HG03097 (cell line): ENCODE measurements around the gene SIGLEC5.
"Not testable (repeated sequence)": the region's sequence is repeated elsewhere in the genome, so short reads cannot be mapped to it uniquely, and the experiment has no call there.

Experiments used
- ATAC-seq: cut with Tn5 transposase; IDR thresholded peaks from one replicate; pipeline ENCODE4 v1.9.1; 2021; ENCODE audit not compliant: unreplicated experiment, low FRiP score

The SIGLEC5 gene, protein sequence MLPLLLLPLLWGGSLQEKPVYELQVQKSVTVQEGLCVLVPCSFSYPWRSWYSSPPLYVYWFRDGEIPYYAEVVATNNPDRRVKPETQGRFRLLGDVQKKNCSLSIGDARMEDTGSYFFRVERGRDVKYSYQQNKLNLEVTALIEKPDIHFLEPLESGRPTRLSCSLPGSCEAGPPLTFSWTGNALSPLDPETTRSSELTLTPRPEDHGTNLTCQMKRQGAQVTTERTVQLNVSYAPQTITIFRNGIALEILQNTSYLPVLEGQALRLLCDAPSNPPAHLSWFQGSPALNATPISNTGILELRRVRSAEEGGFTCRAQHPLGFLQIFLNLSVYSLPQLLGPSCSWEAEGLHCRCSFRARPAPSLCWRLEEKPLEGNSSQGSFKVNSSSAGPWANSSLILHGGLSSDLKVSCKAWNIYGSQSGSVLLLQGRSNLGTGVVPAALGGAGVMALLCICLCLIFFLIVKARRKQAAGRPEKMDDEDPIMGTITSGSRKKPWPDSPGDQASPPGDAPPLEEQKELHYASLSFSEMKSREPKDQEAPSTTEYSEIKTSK

DNA sequence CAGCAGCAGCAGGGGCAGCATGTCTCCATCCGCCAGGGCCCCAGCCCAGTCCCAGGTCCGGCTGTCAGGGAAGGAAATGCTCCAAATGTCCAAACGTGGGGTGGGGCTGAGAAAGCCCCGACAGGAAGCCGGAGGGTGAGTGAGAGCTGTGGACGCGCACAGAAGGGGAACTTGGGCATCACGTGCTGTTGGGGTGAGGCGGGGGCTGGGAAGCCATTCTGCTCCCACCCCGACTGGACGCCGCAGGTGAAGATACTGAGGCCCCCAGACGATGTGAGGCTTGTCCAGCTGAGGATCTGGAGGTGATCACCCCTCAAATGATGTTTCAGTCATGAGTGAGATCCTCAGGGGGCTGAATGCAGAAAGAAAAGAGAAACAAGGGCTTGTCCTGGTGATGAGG is at the start of gene SIGLEC5:
SIGLEC5 (minus strand) TSS at position 87 of the 400 bp plus-strand sequence; CDS start at position 21, 66 bp downstream.
- not testable (repeated sequence) for ATAC-seq

DNA sequence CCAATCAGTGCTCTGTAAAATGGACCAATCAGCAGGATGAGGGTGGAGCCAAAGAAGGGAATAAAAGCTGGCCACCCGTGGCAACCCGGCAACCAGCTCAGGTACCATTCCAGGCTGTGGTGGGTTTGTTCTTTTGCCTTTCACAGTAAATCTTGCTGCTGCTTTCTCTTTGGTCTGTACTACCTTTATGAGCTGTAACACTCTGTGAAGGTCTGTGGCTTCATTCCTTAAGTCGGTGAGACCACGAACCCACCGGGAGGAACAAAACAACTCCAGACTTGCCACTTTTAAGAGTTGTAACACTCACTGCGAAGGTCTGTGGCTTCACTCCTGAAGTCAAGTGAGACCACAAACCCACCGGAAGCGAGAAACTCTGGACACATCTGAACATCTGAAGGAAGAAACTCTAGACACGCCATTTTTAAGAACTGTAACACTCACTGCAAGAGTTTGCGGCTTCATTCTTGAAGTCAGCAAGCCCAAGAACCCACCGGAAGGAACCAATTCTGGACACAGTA is 46.4 kb upstream of the SIGLEC5 start:
- no peak for ATAC-seq

DNA sequence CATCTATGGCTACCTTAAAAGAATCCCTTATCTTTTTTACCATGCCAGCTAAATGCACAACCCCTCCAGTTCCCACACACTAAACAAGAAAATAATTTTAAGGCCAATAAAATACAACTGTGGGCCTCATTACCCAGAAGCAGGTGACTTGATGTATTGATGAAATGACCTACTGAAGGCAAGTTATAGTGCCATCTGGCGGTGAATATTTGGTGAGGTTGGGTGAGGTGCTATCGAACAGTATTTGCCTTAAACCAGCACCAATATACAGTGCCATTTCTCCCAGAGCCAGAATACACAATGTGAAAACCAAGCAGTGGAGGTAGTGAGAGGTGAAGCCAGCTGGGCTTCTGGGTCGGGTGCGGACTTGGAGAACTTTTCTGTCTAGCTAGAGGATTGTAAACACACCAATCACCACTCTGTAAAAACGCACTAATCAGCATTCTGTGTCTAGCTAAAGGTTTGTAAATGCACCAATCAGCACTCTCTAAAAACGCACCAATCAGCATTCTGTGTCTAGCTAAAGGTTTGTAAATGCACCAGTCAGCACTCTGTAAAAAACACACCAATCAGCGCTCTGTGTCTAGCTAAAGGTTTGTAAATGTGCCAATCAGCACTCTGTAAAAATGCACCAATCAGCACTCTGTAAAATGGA is 45.8 kb upstream of the SIGLEC5 start:
- ATAC-seq, result not testable (repeated sequence)

DNA sequence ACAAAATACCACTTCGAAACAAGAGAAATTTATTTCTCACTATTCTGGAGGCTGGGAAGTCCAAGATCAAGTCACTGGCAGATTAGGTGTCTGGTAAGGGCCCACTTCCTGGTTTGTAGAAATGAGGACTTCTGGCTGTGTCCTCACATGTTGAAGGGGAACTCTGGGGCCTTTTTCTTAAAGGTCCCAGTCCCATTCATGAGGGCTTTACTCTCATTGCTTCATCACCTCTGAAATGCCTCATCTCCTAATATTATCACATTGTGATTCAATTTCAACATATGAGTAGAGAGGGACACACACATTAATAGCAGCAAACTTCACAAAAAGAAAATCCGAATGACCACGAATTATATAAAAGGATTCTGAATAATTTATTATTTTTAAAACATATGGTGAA is 38.0 kb upstream of the SIGLEC5 start:
- ATAC-seq, result no peak

DNA sequence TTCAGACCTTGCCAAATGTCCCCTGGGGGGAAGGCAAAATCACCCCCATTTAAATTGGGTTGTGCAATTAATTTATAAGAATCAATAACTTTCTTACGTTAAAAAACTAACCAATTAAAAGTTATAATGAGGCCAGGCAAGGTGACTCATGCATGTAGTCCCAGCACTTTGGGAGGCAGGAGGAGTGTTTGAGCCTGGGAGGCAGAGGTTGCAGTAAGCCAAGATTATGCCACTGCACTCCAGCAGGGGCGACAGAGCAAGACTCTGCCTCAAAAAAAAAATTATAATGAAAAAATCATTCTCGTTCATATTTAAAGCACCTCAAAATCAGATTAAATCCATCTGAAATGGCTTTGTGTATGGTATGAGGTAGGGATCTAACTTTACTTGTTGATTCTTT is 34.8 kb upstream of the SIGLEC5 start:
- ATAC-seq, result no peak

DNA sequence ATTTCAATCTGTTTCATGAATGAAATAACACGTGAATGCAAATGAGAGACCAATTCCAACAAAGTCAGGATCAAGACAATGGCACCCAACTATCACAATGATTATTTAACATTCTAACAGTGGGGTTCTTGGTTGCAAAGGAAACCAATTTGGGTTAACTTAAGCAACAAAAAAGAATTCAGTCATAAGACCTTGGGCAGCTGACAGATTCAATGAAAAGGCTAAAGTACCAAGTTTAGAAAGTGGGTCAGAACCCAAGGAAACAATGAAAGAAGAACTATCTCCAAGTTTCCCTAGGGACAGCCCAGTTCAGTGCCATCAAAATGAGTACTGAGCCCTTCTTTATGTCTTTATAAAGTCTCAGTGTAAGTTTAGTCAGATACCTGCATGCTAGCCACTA is 33.9 kb upstream of the SIGLEC5 start:
- ATAC-seq, result no peak

DNA sequence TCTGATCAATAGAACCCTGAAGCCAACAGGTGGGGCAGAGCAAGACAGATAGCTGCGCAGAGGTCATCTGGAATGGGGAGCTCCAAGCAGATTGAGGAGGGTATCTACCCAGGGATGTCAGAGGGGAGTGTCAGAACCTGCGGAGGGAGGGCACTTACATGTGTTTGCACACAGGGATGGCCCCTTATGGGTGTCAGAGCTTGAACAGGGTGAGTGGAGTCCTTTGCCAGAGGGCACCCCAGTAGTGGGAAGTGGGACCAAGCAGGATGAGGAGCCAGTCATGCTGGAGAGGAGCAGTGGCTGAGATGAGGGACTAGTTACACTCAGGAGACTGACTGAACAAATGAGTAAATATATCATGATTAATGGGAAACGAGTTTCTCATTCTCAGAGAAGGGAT is 33.4 kb upstream of the SIGLEC5 start:
- no peak for ATAC-seq

DNA sequence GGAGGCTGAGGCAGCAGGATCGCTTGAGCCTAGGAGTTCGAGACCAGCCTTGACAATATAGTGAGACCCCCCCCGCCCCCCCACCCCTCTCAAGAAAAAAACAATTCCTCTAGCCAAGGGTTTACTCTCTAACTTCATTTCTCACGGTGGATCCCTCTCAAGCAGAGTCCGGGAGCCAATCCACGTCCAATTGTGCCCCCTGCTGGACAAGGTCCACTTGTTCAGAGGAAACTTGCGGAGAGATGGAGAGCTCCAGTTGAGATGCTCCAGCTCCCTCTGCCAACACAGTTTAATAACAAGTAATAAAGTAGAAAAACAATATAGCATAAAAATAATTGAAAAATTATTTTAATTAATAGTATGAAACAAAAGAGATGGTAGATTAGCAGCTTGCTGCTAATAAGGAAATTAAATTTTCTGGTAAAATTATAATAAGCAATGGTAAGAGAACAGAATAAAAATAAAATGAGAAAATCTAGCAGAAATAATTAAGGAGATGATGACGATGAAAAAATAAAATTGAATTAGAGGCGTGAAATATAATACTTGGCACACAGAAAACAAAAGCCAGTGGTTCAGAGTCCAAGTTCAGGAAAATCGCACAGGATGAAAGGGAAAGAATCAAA is 30.9 kb upstream of the SIGLEC5 start:
- ATAC-seq, result no peak

DNA sequence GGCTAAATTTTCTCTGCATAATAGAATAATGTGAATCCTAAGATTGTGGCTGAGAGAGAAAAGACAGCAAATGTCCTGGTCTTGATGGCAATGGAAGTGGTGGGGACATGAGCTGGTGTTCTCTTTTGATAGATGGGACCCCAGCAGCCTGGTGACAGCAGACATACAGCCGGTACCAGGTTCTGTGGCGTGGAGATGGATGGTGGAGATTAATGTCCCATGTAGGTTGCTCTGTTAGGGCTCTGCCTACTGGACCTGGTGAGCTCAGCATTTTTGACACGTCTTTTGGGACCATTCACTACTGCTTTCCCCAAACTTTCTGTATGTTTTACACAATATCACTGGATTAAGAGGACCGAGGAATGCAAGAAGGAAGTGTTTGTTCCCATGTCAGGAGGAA is 24.6 kb upstream of the SIGLEC5 start:
- no peak for ATAC-seq

DNA sequence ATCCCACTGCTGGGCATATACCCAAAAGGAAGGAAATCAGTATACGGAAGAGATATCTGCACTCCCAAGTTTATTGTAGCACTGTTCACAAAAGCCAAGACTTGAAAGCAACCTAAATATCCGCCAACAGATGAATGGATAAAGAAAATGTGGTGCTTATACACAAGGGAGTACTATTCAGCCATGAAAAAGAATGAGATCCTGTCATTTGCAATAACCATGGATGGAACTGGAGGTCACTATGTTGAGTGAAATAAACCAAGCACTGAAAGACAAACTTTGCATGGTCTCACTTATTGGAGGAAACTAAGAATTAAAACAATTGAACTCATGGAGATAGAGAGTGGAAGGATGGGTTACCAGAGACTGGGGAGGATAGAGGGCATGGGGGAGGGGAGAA is 23.0 kb upstream of the SIGLEC5 start:
- ATAC-seq, result no peak

DNA sequence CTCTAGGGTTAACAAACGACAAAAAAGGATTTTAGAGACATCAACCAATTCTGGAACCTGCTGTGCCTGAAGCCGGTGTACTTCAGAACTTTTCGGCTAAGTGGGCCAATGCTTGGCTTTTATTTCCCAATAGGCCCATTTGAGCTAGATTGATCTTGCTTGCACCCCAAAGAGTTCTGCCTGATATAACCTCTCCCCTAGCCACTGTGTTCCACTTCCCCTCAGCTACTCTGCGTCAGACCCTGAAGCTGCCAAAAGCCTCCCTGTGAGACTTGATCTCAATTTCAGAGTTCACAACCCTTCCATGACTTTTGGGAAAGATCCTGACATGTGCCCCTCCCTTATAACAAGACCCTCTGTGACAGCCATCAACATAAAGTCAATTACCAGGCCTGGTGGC is 22.1 kb upstream of the SIGLEC5 start:
- ATAC-seq, result no peak

DNA sequence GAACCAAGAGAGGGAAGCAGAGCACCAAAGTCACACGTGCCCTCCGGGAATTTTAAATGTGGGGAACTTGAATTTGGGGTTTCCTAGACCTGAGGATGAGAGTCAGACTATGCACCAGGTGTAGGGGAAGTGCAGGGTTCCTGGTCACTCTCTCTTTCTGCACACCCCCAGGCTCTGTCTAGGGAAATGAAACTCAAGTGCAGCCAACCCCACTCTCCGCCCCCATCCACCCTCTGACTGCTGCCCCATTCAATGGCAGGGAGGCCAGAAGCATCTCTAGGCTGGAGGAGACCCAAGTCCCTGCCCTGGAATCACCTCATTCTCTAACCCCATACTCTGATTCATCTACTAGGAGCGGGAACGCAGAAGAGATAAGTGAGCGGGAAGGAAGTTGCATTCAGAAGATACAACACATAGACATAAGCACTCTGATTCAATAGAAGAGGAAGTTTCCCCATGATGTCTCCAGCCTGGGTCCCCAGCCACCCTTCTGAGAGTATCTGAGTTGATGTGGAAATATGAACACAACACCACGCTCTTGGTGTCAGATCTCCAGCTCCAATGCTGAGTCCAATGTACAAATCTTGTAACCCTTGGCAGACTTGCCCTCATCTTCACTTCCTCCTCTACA is 21.1 kb upstream of the SIGLEC5 start:
- no peak for ATAC-seq

DNA sequence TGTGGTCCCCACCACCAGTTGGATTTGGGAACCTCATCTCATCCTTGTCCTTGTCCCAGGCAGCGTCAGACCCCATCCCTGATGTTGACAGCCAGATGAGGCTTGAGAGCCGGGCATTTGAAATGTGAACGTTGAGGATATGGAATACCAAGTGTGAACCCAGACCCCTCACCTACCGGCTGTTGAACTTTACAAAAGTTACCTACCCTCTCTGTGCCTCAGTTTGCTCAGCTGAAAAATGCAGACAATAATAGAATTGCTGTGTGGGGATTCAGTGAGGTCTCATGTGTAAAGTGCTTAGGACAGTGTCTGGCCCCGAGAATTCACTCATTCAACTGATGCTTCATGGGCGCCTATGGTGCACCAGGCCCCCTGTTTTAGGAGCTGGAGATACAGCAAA is 17.1 kb upstream of the SIGLEC5 start:
- ATAC-seq, result no peak

DNA sequence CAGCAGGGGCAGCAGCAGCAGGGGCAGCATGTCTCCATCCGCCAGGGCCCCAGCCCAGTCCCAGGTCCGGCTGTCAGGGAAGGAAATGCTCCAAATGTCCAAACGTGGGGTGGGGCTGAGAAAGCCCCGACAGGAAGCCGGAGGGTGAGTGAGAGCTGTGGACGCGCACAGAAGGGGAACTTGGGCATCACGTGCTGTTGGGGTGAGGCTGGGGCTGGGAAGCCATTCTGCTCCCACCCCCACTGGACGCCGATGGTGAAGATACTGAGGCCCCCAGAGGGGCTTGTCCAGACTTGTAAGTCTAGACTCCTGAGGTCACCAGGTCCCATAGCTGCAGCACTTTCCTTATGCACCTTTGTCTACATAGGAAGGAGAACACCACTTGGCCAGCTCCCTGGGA is 16.5 kb upstream of the SIGLEC5 start, which contains the start of gene SIGLEC14:
SIGLEC14 (minus strand) TSS at position 96 of the 400 bp plus-strand sequence; CDS start at position 30, 66 bp downstream.
- ATAC-seq, result not testable (repeated sequence)

DNA sequence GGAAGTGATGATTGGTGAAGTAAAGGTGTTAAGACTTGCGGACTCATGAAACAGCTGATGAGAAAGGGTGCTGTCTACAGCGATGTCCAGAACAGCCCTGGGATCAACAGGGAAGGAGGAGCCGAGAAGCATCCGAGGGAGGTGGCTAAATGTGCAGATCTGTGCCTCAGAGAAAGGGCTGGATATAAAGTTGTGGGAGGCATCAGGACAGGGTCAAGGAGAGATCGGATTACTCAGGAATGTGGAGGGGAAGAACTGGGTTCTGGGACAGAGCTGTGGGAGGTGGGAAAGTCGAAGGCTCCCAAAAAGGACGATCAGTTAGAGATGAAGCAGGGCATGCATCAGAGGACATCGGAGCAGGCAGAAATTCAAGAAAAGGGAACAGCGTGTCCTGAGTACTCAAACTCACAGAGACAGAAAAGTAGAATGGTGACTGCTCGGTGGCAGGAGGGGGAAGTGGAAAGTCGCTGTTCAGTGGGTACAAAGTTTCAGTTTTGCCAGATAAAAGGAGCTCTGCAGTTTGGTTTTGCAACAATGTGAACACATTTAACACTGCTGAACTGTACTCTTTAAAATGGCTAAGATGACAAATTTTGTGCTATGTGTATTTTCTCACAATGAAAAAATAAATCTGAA is 14.6 kb upstream of the SIGLEC5 start:
- no peak for ATAC-seq

DNA sequence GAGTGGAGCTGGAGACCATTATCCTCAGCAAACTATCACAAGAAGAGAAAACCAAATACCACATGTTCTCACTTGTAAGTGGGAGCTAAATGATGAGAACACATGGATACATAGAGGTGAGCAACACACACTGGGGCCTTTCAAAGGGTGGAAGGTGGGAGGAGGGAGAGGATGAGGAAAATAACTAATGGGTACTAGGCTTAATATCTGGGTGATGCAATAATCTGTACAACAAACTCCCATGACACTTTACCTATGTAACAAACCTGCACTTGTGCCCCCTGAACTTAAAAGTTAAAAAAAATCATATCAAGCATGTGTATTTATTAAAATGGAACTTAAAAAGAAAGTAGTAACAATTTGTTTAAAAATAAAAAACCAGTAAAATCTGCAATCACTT is 11.4 kb upstream of the SIGLEC5 start:
- ATAC-seq, result no peak

DNA sequence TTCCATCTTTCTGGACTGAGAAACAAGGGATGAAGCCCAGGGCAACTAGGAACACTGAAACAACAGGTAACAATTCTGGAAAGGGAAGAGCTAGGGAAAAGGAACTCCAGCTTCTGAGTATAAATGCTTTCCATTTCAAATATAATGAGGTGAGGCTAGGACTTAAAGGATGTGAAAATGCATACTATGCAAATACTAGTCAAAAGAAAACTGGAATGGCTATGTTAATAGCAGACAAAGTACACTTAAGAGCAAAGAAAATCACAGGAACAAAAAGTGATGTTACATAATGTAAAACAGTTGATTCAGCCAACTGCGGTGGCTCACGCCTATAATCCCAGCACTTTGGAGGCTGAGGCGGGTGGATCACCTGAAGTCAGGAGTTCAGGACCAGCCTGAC is 10.2 kb upstream of the SIGLEC5 start:
- ATAC-seq, result no peak

DNA sequence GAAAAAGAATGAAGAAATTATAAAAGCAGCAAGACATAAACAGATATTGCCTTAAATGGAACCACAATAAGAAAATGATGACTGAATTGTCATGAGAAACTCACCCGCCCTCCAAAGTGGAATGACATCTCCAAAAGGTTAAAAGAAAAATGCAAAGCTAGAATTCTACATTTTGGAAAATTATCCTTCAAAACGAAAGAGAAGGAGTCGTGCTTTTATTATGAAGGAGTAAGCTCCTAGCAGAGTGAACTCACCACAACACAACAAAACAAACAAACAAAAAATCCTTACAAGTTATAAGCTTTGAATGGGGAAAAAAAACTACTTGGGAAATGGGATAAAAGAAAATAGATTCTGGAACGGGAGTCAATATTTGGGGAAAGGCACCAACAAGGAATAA is 9.7 kb upstream of the SIGLEC5 start:
- no peak for ATAC-seq

DNA sequence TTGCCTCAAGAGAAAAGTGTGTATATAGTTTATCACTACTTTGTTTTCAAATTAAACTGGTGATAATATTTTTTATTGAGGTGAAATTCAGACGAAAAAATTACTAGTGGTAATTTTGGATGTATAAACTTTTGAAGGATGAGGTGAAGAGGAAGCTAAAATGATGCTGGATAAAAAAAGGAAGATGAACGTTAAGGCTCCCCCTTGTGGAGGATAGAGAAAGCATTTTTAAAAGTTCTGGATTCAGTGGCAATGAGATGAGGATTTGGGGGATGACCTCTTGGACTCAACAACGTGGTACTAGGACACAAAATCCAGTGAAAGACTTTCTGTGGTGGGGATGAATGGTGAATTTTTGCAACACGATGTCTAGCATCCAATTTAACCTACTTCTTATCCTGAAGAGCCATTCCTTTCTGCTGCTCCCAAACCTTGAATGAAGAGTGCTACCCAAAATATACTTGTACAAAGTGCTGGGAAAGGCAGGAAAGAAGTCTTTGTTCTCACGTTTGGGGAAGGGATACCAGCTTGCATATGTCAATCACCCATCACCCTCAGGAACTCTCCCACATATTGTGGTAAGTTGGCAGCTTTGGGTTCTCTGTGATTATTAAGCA is 7.3 kb upstream of the SIGLEC5 start:
- ATAC-seq, result no peak

DNA sequence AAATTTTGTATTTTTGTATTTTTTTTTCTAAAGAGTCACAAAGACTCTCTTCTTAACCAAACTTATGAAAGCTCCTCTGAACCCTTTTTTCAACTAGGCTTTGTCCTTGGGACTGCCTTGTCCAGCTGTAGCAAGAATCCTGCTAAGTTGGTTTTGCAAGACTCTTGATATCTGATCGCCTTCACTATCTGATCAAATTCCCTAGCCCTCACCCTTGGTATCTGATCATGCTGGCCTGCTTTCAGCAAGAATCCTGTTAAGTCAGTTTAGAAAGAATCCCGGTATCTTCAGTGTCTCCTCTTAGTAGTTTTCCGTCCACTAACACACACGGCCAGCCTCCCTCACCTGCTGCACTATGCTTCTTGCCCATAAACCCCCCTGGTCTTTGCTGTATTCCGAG is 1.9 kb upstream of the SIGLEC5 start:
- ATAC-seq, result no peak
